ENCODE results near the gene TAF8.
A peak's percentile ranks its signal among the peaks of the same experiment; 100 is the strongest.

TAF8 gene

GRCh38 chr6:42099340-42100028, 49.2 kb downstream of the TAF8 start:
- DNase-seq (ENCODE audit: low spot score), result peak; percentile 65

DNA sequence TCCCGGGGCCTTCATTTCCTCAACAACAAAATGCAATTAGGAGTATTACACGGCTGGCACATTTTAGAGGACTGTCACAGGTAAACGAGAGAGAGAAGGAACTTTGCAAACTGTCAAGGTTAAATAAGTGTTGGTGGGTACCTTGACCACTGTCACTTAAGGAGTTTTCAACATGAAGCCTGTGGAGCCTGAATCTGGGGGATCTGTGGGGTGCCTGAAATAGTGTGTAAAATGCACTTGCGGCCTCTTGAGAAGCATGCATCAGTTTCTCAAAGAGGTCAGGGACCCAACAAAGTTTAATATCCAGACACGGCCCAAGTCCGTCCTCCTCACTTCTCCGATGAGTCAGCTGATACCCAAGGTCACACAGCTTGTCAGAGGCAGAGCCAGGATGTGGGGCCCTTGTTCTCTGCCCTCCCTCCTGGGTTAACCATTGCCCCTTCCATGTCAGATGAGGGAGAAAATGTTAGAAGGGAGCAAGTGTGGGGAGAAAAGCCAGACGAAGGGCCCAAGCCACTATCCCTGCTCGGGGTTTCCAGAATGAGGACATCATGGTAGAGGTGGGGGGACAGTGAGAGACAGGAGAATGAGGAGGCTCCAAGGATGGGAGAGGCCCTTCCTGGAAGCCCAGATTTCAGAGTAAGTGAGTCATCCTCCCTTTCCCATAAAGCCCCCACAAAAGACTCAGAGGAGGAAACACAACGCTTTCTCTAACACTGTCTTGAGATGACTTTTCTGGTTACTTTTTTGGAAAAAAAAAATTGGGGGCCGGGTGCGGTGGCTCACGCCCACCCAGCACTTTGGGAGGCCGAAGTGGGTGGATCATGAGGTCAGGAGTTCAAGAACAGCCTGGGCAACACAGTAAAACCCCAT, 49.9 kb downstream of the TAF8 start:
- DNase-seq (ENCODE audit: low spot score), result peak; percentile 59

- DNase-seq (ENCODE audit: low spot score), result no peak
Measured at GRCh38 chr6:42101186-42101657, 50.9 kb downstream of the TAF8 start.

- DNase-seq (ENCODE audit: low spot score), result no peak
Measured at GRCh38 chr6:42103216-42103615, 52.9 kb downstream of the TAF8 start.

GRCh38 chr6:42103753-42104094, 53.4 kb downstream of the TAF8 start:
- DNase-seq (ENCODE audit: low spot score), result no peak

GRCh38 chr6:42104095-42104803, 53.9 kb downstream of the TAF8 start:
- peak; percentile 81 for DNase-seq (ENCODE audit: low spot score)

DNA sequence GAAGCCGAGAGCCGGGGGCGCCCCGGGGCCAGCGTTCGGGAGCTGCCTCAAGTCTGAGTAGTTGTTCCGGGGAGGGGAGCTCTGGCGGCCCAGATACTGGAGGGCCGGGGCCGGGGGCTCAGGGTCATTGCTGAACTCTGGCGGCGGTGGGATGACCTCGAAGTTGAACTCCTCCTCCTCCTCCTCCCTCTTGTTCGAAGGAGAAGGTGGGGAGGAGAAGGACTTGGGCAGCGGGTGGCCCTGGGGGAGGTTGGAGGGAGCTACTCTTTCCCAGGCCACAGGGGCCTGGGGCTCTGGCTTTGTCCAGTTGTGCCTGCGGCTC, 54.4 kb downstream of the TAF8 start:
- DNase-seq (ENCODE audit: low spot score), result no peak

- DNase-seq (ENCODE audit: low spot score), result no peak
Measured at GRCh38 chr6:42105156-42105648, 54.9 kb downstream of the TAF8 start.

DNA sequence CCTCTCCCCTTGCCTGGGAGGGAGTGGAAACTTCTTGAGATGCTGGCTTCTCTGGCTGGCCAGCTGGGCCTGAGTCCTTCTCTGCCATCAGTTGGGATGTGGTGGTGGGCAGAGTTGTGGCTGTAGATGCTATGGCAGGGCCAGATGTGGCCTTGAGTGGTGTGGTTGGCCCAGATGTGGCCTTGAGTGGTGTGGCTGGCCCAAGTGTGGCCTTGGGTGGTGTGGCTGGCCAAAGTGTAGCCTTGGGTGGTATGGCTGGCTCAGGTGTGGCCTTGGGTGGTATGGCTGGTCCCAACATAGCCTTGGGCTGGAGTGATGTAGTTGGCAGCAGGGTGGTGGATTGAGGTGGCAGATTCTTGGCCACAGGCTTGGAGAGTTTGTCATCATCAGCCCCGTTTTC, 55.4 kb downstream of the TAF8 start:
- DNase-seq (ENCODE audit: low spot score), result no peak

DNA sequence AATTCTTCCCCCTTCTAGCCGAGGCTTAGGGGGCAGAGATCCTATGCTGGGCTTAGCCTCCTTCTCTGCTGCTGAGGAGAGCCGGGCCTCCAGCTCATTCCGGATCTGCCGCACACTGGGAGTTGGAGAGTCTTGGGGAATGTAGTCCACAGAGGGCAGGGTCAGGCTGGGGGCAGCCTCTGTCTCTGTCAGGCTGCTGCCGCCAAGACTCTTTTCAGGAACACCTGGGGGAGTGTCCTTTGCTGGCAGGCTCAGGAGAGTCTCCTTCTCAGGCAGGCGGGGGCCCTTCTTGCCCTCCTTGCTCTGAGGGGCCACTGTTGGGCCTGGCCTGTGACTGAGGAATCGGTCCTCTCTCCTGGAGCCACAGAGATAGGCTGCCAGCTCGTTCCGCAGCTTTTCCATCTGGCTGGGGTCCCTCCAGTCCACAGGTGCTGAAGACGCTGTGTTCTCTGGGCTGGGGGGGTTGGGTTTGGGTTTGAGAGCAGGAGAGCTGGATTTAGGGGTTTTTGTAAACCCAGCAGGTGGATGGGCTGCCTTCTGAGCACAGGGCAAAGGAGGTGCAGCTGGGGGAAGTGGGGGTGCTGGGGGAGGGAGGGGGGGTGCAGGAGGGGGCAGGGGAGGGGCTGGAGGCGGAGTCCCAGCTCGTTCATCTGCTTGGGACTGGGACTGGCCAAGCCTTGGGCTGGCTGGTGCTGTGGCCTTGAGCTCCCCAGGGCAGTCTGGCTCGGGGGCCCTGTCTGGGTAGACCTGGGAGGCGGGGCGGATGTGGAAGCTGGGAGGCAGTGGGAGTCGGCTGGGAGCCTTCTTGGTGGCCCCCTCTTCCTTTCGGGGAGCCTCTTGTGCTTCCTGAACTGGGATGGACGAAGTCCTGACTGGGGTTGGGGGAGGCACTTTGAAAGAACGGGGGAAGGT, 56.0 kb downstream of the TAF8 start:
- DNase-seq (ENCODE audit: low spot score), result no peak

DNA sequence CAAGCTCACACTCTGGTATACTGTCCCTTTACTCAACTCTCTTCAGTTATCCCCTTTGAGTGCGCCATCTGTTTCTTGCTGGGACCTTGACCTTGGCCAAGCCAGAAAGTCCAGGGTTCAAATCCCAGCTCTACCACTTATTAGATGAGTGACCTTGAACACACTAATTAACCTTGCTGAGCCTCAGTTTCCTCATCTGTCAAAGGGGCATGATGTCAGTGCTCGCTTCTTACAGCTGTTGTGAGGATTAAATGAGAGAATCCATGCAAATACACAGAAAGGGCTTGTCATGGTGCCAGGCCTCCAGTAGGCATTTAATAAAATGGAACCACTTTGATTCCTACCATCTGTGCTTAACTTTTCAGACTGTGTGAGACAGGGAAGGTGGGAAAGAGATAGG, 57.7 kb downstream of the TAF8 start:
- DNase-seq (ENCODE audit: low spot score), result no peak

DNA sequence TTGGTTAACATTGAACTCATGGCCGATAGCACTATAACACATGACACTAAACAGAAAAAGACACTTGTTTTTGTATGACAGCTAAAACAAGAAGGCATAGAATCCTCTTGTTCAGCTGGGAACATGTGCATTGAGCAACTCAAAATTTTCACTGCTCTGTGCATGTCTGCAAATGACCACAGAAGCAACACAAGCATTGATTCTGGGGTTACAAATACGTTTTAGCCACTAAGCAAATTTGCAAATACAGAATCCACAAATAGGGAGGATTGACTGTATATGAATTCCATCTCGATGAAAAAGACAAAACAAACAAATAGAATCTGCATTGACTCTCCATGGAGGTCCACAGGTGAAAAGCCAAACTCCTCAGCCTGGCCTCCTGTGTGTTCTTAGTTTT, 60.4 kb downstream of the TAF8 start:
- no peak for DNase-seq (ENCODE audit: low spot score)

DNA sequence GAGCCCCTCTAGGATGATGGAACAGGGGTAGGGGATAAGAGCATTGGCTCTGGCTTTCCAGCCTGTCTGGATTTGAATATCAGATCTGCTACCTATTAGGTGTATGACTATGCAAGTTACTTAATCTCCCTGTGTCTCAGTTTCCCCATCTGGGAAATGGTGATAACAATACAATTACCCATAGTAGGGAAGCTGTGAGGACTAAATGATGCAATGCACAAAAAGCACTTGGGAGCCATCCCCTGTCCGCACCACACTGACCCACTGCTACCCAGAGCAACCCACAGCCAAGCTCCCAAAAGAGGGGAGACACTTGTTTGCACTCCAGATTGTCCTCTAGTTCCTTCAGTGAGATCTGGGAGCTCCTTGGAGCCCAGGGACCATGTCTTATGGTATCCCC, 62.0 kb downstream of the TAF8 start:
- no peak for DNase-seq (ENCODE audit: low spot score)

GRCh38 chr6:42113936-42114636, 63.8 kb downstream of the TAF8 start:
- no peak for DNase-seq (ENCODE audit: low spot score)

GRCh38 chr6:42117843-42118161, 67.5 kb downstream of the TAF8 start:
- DNase-seq (ENCODE audit: low spot score), result no peak

DNA sequence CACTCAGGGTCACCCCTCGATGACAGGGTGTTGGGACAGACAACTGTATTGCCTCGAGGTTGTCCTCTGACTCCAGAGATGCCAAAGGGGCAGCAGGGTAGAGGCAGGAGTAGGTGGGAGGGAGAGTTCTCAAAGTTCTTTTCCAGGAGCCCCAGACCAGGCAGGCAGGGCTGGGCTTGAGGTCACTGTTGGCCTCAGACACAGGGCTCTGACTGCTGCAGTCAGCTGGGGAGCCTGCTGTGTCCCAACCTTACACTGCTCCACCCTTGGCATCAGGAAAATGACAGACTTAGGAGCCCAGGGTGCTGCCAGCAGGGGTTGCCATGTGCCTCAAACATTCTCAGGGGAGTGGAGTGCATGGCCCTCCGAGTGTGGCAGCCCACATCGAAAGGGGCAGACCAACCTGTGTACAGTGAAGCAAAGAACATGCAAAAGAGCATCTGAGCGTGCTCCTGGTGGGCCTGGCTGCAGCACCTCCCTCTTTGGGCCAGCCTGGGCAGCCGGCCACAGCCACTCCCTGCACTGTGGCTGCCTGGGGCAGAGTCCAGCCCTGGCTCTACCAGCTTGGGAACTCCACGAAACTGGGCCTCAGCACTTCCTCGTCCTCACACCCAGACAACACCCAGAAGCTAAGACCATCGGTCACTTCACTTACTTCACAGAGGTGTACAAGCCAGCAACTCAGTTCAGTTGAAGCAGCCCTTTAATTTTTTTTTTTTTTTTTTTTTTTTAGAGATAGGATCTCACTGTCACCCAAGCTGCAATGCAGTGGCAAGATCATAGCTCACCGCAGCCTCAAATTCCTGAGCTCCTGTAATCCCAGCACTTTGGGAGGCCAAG, 68.1 kb downstream of the TAF8 start:
- DNase-seq (ENCODE audit: low spot score), result no peak

- no peak for DNase-seq (ENCODE audit: low spot score)
Measured at GRCh38 chr6:42120895-42121865, 70.9 kb downstream of the TAF8 start.

- no peak for DNase-seq (ENCODE audit: low spot score)
Measured at GRCh38 chr6:42123379-42124103, 73.2 kb downstream of the TAF8 start.
